GM18499 (cell line): Measurements from ENCODE around the gene DYRK1B.
"Not testable (repeated sequence)": the region's sequence is repeated elsewhere in the genome, so short reads cannot be mapped to it uniquely, and the experiment has no call there.

ENCODE experiments used
- ATAC-seq: cut with Tn5 transposase; IDR thresholded peaks from one replicate; pipeline ENCODE4 v1.9.1; 2021; ENCODE audit warnings: moderate number of reproducible peaks; ENCODE audit not compliant: insufficient read depth, unreplicated experiment

The DYRK1B gene

DNA sequence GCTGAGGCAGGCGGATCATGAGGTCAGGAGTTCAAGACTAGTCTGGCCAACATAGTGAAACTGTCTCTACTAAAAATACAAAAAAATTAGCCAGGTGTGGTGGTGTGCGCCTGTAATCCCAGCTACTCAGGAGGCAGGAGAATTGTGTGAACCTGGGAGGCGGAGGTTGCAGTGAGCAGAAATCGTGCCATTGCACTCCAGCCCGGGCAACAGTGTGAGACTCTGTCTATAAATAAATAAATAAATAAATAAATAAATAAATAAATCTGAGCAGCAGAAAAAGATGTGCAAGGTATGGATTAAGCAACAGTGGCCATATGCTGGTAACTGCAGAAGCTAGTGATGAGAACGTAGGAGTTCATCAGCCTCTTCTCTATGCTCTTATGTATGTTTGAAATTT is 19.9 kb downstream of the DYRK1B start:
- ATAC-seq, result not testable (repeated sequence)

DNA sequence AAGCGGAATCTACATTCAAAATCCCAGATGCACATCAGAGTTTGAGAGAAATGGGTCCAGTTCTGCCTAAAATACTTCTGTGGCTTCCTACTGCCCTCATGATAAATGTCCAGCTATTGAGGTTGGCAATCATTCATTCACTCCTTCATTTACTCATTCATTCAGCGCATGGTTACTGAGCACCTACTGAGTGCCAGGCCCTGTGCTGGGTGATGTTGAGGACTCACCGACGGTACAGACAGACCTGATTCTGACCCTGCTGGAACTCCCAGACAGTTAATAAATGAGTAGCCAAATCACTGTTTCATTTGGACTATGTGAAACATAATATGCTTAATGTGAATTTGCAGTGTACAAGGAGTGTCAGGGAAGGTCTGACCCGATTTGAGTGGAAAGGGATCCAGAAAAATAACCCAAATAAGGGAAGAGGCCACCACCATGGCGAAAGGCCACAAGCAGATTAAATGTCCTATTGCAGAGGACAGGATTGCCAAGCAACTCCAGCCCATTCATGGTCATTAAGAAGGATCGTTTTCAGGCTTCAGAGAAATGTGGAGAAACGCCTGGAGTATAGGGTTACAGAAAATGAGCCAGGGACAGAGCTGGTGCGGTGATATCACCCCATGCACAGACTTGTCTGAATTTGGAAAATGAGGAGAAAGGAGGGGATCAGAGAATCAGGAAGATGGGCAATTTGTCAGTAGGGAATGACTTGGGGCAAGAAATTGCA is 20.5 kb downstream of the DYRK1B start:
- ATAC-seq, result no peak

DNA sequence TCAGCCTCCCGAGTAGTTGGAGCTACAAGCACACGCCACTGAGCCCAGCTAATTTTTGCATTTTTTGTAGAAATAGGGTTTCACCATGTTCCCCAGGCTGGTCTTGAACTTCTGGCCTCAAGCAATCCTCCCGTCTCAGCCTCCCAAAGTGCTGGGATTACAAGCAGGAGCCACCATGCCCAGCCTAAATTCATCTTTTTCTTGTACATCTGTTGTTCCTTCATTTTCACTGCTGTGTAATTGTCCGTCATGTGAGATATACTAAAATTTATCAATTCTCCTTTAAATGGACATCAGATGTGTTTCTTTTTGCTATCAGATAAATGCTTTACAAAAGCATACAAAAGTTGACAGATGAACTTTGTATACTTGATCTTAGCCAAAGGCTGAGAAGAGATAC is 22.9 kb downstream of the DYRK1B start:
- no peak for ATAC-seq

DNA sequence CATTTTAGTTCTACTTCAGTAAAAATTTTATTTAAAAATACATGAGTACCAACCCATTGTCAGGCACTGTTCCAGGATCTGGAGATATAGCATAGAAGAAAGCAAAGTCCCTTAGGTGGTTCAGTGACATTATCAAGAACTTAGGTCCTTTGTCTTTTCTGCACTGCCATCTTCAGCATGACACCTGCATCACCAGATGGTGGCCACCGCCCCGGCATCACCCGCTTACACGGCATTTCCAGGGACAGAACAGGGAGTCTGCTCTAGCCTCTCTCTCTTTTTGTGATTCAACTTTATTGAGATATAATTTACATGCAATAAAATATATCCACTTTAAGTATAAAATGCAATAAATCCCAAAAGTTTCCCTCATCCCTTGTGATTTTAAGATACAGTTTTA is 23.5 kb downstream of the DYRK1B start:
- no peak for ATAC-seq

DNA sequence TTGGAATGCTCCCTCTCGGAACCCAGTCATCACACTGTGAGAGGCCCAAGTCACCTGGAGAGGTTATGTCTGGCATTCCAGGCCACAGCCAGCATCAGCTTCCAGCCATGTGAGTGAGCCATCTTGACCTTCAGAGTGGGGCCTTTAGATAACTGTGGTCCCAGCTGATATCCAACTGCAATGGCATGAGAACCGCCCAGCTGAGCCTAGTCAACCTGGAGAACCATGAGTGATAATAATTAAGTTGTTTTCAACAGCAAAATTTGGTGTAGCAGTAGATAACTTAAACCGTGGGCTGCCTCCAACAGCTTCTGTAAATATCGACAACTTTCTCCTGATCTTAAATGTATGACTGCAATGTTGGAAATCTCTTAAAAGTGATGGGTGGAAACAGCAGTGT is 24.6 kb downstream of the DYRK1B start:
- ATAC-seq, result no peak

DNA sequence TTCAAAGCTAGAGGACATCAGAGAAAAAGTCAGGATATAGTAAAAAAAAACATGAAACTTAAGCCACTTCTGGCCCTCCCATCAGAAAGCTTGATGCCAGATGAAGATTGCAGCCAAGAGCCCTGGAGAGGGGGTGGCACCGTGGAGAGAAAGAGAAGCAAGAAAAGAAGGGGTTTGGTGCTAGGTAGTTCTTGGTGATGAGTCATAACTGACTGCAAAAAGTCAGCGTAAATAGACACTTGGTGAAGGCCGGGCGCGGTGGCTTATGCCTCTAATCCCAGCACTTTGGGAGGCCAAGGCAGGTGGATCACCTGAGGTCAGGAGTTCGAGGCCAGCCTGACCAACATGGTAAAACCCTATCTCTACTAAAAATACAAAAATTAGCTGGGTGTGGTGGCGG is 25.3 kb downstream of the DYRK1B start:
- ATAC-seq, result not testable (repeated sequence)

DNA sequence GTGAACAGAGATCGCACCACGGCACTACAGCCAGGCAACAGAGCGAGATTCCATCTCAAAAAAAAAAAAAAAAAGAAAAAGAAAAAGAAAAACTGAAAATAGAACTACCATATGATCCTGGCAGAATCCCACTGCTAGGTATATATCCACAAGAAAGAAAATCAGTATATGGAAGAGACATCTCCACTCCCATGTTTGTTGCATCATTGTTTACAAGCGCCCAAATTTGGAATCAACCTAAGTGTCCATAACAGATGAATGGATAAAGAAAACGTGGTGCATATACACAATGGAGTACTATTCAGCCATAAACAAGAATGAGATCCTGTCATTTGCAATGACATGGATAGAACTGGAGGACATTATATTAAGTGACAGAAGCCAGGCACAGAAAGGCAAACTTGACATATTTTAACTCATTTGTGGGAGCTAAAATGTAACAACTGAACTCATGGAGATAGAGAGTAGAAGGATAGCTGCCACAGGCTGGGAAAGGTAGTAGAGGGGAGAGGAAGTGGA is 26.1 kb downstream of the DYRK1B start:
- ATAC-seq, result no peak

DNA sequence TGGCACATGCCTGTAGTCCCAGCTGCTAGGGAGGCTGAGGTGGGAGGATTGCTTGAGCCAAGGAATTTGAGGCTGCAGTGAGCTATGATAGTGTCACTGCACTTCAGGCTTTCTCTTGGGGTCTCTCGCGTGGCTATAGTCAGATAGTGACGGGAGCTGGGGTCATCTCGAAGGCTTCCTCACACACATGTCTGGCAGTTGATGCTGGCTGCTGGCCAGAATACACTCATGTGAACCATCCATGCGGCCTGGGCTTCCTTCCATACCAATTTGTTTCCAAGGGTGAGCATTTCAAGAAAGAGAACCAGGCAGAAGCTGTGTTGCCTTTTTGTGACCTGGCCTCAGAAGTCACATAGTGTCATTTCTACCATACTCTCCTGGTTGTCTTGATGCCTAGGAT is 28.9 kb downstream of the DYRK1B start:
- no peak for ATAC-seq

DNA sequence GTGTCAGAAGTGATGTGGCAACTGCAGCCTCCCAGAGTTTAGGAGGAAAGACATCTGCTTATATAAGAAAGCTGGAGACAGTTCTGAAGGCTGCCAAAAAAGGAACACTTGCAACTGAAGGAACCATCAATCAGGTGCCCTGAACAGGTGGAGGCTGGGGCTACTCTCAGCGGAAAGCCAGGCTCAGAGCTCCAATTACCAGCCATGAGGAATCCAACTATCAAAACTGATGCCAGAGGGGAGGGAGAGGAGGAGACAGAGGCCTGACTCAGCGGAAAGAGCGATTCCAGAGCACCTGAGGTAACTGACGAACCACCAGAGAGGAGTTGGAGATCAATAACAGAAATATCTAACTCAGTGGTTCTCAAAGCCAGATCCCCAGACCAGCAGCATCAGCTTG is 31.0 kb downstream of the DYRK1B start:
- no peak for ATAC-seq

DNA sequence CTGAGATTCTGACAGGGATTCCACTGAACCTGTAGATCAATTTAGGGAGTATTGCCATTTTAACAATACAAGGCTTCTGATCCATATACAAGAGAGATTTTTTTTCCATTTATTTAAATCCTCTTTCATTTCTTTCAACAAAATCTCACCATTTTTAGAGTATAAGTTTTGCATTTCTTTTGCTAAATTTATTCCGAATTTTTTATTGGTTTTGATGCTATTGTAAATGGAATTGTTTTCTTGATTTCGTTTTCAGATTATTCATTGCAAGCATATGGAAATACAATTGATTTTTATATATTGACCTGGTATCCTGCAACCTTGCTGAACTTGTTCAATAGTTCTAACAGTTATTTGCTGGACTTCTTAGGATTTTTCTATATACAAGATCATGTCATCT is 36.9 kb downstream of the DYRK1B start:
- no peak for ATAC-seq

DNA sequence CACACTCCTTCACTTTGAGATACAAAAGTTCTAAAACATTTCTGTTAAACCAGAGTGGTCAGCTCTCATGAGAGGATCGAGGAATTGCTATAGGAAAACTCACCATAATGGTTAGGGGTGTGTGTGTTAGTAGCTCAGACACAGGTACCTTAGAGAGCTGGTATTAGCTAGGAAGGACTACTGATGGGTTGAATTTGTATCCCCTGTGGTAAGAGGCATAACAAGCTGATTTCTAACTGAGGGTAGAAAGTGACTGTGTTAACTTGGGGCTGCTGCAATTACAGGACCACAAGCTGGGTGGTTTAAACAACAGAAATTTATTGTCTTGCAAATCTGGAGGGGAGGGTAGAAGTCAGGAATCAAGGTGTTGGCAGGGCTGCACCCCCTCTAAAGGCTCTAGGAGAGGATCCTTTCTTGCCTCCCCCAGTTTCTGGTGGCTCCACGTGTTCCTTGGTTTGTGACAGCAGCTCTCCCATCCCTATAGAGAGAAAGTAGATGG is 37.9 kb downstream of the DYRK1B start:
- ATAC-seq, result no peak

DNA sequence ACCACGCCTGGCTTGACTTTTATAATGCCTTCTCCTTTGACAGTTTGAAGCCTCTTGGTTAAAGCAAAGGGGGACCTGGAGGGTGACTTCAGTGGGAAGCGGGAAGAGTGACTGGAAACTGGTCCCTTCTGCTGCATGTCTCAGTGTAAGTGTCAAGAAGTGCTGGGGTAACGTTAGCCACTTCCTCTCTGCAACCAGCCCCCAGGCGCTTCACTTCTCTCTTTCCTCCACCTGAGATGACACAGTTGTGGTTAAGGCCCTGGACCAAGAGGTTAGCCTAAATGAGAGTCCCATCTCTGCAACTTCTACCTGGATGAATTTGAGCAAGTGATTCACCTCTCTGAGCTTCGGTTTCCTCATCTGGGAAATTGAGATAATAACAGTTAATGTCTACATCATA is 39.0 kb downstream of the DYRK1B start:
- ATAC-seq, result no peak

DNA sequence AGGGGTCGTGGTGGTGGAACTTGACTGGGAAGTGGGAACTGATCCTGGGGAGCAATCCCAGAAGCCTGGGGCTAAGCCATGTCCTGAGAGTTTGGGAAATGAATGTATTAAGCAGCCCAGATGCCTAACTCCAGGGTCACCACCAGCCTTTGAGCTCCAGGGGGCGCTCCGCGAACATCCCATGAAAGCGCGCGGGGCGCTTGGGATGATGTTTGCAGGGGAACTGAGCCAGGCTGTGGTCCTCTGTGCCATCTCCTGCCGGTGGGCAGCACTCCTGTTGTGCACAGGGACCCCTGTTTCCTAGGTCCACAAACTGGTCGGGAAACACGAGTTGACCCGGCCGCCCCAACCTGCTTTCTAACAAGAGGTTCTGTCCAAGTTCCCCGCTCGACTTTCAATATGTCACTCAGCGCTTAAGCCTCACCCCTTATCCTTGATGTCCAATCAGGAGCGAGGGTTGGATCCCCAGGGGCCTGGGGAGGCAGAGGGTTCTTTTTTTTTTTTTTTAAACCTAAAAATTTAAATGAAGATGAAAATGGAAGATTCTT is 40.9 kb downstream of the DYRK1B start:
- no peak for ATAC-seq

DNA sequence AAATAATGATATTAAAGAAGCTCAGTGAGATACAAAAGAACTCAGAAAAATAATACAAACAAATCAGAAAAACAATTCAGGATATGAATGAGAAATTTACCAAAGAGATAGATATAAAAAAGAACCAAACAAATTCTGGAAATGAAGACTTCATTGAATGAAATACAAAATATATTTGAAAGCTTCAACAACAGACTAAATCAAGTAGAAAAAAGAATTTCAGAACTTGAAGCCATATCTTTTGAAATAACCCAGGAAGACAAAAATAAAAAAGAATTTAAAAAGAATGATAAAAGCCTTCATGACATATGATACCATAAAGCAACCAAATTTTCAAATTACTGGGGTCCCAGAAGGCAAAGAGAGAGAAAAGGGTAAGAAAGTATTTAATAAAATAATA is 45.7 kb downstream of the DYRK1B start:
- ATAC-seq, result no peak

DNA sequence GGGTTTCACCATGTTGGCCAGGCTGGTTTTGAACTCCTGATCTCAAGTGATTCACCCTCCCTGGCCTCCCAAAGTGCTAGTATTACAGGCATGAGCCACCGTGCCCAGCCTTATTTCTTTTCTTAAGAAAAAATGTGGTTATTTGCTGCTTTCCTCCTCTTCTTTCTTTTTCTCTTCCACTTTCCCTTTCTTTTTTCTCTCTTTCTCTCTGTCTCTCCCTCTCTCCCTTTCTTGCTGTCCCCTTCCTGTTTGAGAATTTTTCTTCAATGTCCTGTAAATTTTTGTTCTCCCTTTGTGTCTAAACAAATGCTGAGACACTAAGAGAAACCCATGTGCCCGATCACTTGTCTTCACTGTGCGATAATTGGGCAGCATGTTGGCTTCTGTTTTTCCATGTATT is 53.1 kb downstream of the DYRK1B start:
- no peak for ATAC-seq

DNA sequence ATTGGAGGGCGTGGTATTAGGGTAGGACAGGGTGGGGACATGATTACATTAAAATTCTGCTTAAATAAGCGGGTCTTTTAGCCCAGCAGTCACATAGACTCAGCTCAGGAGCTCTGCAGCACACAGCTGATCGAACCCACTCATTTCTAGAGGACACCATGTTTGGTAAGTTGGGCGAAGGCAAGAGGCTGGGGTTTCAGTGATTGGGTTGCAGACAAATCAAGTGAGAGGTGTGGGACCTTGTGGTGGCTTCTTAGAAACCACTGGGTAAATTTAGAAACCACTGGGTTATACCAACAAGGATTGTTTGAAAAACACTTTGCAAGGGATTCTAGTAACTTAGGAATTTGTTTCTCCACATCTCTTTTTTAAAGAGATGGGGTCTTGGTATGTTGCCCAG is 55.2 kb downstream of the DYRK1B start, which contains the start of gene LEUTX:
Gene LEUTX, plus strand, starts transcription at position 92 of the 400 bp plus-strand sequence. Its CDS starts 67 bp downstream, at position 159.
- ATAC-seq, result no peak
